K562 (cell line): ENCODE results near the gene DUSP16. TPM values are rescaled to one million over a fixed set of nuclear protein-coding genes. Genes with fewer than 3 reads are reported as not detected.

Experiments
- ATAC-seq: fragments of 200-7000 bp; cut with Tn5 transposase; 3 replicates; pipeline ENCODE4 v1.9.1; 2020; ENCODE audit warnings: moderate library complexity
- BruUV-seq: library from RNA; stranded (reverse); fragments of 400-500 nt; replicated peaks from 2 replicates; lab custom pipeline; 2021; lab: Mats Ljungman, UMichigan
- CTCF ChIA-PET: fragments of 300-600 bp; formaldehyde crosslinking; extraction: SDS; loops from one replicate; lab custom pipeline; 2021; ENCODE audit warnings: low intra/inter-chr PET ratio; lab: Yijun Ruan, JAX
- POLR2A ChIA-PET: fragments of 300-600, 350-650 bp; sonication (Branson Sonifier 250); formaldehyde crosslinking; extraction: SDS; loops from one replicate; lab custom pipeline; 2021; ENCODE audit warnings: antibody characterized with exemption, inconsistent platforms; lab: Yijun Ruan, JAX
- DNase-seq, 4 experiments: peaks; one replicate each; pipeline versions ENCODE4 v3.0.0 to v3.0.0-alpha.2; 2011 to 2018; ENCODE audit warnings: low spot score in 3 of 4, mixed read lengths in 3 of 4; ENCODE audit errors: extremely low read depth in 1 of 4
- FAIRE-seq: peaks from 2 replicates; lab custom pipeline; 2011; peaks lifted over from hg19 to GRCh38; lab: Jason Lieb, UNC
- H2AFZ ChIP-seq: 2 replicates; pipeline ENCODE4 v1.6.0; 2011; ENCODE audit warnings: low read depth, low read length, control low read depth, inconsistent platforms
- H3K27ac ChIP-seq: fragments of 200-600 bp; 3 replicates; pipeline ENCODE4 v1.8.0; 2011; ENCODE audit warnings: low read depth, mild to moderate bottlenecking, control low read depth, inconsistent platforms, low read length, moderate library complexity, mixed read lengths; ENCODE audit errors: extremely low read depth
- H3K27me3 ChIP-seq, 2 experiments: fragments of 300-600 bp in 1 of 2; 2 replicates in 1 of 2; 3 replicates in 1 of 2; pipeline versions ENCODE4 v1.6.0 to v1.8.0; 2011; ENCODE audit warnings: inconsistent platforms in 2 of 2, low read length in 2 of 2, mild to moderate bottlenecking in 1 of 2, mixed read lengths in 1 of 2, moderate library complexity in 1 of 2; ENCODE audit not compliant: control insufficient read depth in 2 of 2, insufficient read depth in 2 of 2
- H3K36me3 ChIP-seq: fragments of 300-600 bp; 3 replicates; pipeline ENCODE4 v1.8.0; 2011; ENCODE audit warnings: mild to moderate bottlenecking, low read length, inconsistent platforms; ENCODE audit not compliant: control insufficient read depth, insufficient read depth
- H3K4me1 ChIP-seq, 2 experiments: fragments of 200-600 bp in 1 of 2; replicated peaks in 1 of 2; 2 replicates in 1 of 2; 3 replicates in 1 of 2; pipeline versions ENCODE4 v1.5.1 to v1.8.0; 2011; ENCODE audit warnings: inconsistent platforms in 2 of 2, low read length in 2 of 2, mild to moderate bottlenecking in 1 of 2, mixed read lengths in 1 of 2, moderate library complexity in 1 of 2; ENCODE audit not compliant: control insufficient read depth in 2 of 2, insufficient read depth in 2 of 2
- H3K4me2 ChIP-seq: 2 replicates; pipeline ENCODE4 v1.6.1; 2011; ENCODE audit warnings: low read length, control low read depth, inconsistent platforms, mixed read lengths; ENCODE audit not compliant: insufficient read depth
- H3K4me3 ChIP-seq: fragments of 200-600 bp; sonication (generic), shearing (Covaris generic); 2 replicates; pipeline ENCODE4 v1.5.1; 2016; ENCODE audit warnings: control low read depth, inconsistent platforms
- H3K79me2 ChIP-seq: fragments of 200-600 bp; 3 replicates; pipeline ENCODE4 v1.8.0; 2011; ENCODE audit warnings: low read length, inconsistent platforms; ENCODE audit not compliant: control insufficient read depth, insufficient read depth
- H3K9ac ChIP-seq, 2 experiments: 2 replicates each; pipeline versions ENCODE4 v1.6.0 to v1.6.1; 2011; ENCODE audit warnings: low read depth in 2 of 2, low read length in 2 of 2, control low read depth in 1 of 2, inconsistent platforms in 1 of 2, mild to moderate bottlenecking in 1 of 2, mixed read lengths in 1 of 2; ENCODE audit not compliant: insufficient read depth in 1 of 2
- H3K9me1 ChIP-seq: one replicate; pipeline ENCODE4 v1.6.0; 2011; ENCODE audit warnings: inconsistent platforms, mild to moderate bottlenecking, low read length, moderate library complexity; ENCODE audit not compliant: control insufficient read depth, insufficient read depth
- H3K9me3 ChIP-seq: replicated peaks from 2 replicates; pipeline ENCODE4 v1.5.1; 2011; ENCODE audit warnings: low read depth, low read length, inconsistent platforms; ENCODE audit not compliant: control insufficient read depth, insufficient read depth
- H4K20me1 ChIP-seq: replicated peaks from 2 replicates; pipeline ENCODE4 v1.6.1; 2011; ENCODE audit warnings: low read length, inconsistent platforms, mixed read lengths; ENCODE audit not compliant: control insufficient read depth, insufficient read depth
- ATF7 ChIP-seq: fragments of 450-650 bp; IDR thresholded peaks from 2 replicates; pipeline ENCODE4 v1.7.1; 2014; ENCODE audit warnings: mild to moderate bottlenecking, moderate library complexity
- ELF4 ChIP-seq: fragments of 450-650 bp; formaldehyde crosslinking; IDR thresholded peaks from 2 replicates; pipeline ENCODE4 v1.4.0; 2022; ENCODE audit warnings: missing genetic modification characterization
- HNRNPLL ChIP-seq: fragments of 200-400 bp; formaldehyde crosslinking; IDR thresholded peaks from 2 replicates; pipeline ENCODE4 v1.6.1; 2017; ENCODE audit warnings: low read length, low read depth, mild to moderate bottlenecking; ENCODE audit not compliant: poor library complexity, severe bottlenecking
- LCOR ChIP-seq: sonication (generic); formaldehyde crosslinking; IDR thresholded peaks from 2 replicates; pipeline ENCODE4 v1.8.0; 2022; ENCODE audit warnings: mild to moderate bottlenecking, missing genetic modification reagents
- SNRNP70 ChIP-seq: fragments of 200-400 bp; formaldehyde crosslinking; optimal IDR thresholded peaks from 2 replicates; pipeline ENCODE3; 2017; ENCODE audit warnings: low read depth, low read length
- WGBS: fragments of 100-300 bp; shearing (Covaris generic); methylation state at CpG from one replicate; pipeline ENCODE4 v1.1.6; 2016; ENCODE audit warnings: low coverage, mixed read lengths; ENCODE audit not compliant: insufficient coverage; ENCODE audit errors: missing lambda C conversion rate; 5-methylcytosine and 5-hydroxymethylcytosine counted together
- in situ Hi-C: fragments of 300-500 bp; cut with MboI; formaldehyde crosslinking; loops from 4 replicates; pipeline ENCODE4 v1.15.0; 2018; ENCODE audit warnings: inconsistent platforms, mixed read lengths
- intact Hi-C: fragments of 100-400 bp; cut with micrococcal nuclease; formaldehyde crosslinking; loops from 2 replicates; pipeline ENCODE4 v1.14.2; 2022
- polyA plus RNA-seq, 8 experiments: library from polyadenylated mRNA; depleted of rRNA in 4 of 8; stranded (reverse) in 5 of 8; unstranded in 3 of 8; fragments of >200 nt; fragmentation: Nextera tagmentation in 2 of 8; fragmentation: Illumina TruSeq in 1 of 8; extraction: Ambion mirVana in 2 of 8; extraction: Trizol in 1 of 8; gene quantifications; 2 replicates each; pipeline versions ENCODE4 v1.2.1 to v1.2.3, GENCODE V29; 2011 to 2014; ENCODE audit warnings: inconsistent platforms in 1 of 8, missing spikeins in 1 of 8
- total RNA-seq, 7 experiments: library from RNA; depleted of rRNA in 6 of 7; stranded (reverse); fragments of >200 nt in 6 of 7; fragmentation: Illumina TruSeq in 2 of 7; extraction: Trizol in 2 of 7; gene quantifications; 2 replicates each; pipeline versions ENCODE4 v1.2.1 to v1.2.3, GENCODE V29; 2011 to 2021; ENCODE audit warnings: low replicate concordance in 1 of 7
- TF ChIP-seq, protein P1 (sequence below), 2 experiments: fragments of 250-450 bp in 1 of 2; fragments of 450-650 bp in 1 of 2; sonication (Bioruptor Pico) in 1 of 2; IDR thresholded peaks; 2 replicates each; pipeline versions ENCODE4 v1.6.1 to v1.8.0; 2016 to 2021; ENCODE audit warnings: mild to moderate bottlenecking in 2 of 2, moderate library complexity in 2 of 2, missing compliant biosample characterization in 1 of 2, missing genetic modification characterization in 1 of 2
- TF ChIP-seq, protein P2 (sequence below): fragments of 250-450 bp; sonication (Bioruptor Pico); IDR thresholded peaks from 2 replicates; pipeline ENCODE4 v1.5.0; 2021

The DUSP16 gene
- total and polyA plus RNA-seq, 9 of the 15 experiments (the other 6 are each of a cell fraction or from before 2014, with no cell fraction given), result 0.70 to 12.3 (median 5.7) TPM

DNA sequence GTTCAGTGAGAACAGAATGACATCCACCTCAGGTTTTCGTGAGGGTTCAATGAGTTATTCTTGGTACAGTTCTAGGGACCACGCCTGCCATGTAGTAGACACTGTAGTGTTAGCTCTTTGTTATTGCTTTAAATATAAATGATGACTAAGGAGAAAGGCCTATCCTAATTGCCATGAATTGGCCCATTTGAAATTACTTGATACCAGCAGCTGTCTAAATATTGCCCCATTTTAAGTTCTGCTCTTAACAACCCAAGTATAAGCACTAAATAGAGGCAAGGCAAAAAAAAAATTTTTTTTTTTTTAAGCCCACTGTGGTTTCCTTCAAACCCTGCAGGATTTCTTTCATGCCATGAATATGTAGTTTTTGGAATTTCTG is 121.2 kb downstream of the DUSP16 start (continued):
- TF ChIP-seq, protein P1, sequence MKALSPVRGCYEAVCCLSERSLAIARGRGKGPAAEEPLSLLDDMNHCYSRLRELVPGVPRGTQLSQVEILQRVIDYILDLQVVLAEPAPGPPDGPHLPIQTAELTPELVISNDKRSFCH (CRISPR knock-in tag; IDR thresholded peaks at IDR 0.05), result no peak
- TF ChIP-seq, protein P1 (tag; IDR thresholded peaks at IDR 0.05), result no peak

DNA sequence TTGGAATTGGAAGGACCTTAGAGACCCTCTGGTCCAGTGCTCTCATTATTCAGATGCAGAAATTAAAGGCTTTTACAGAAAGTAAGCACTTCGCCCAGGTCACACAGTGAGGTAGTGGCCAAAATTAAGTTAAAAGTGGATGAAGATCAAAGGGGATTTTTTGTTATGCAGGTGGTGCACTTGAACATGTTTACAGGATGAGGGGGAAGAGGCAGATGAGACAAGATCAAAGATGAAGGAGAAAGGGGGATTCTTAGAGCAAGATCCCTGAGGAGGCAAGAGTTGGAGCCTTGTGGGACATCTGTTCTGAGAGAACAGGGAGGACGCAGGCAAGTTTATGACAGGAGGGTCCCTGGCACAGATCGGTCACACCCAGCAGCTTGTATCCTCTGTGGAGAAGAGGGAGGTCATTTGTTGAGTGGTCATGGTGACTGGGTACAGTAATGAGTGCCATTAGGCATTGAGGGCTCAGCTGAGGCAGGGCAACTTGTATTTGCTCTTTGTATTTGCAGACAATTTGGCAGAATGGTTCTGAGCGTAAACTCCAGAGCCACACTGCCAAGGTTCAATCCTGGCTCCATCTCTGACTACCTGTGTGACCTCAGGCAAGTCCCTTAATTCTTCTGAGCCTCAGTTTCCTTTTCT is 121.8 kb downstream of the DUSP16 start:
- H3K27me3 ChIP-seq, result no peaks in the 10 kb centered on the region
- ChIA-PET CTCF (no interaction called here), POLR2A (interaction anchor here (0.5 to 0.6 kb wide), 2 partner anchors 25 to 41 kb away, joined by 3 to 4 read pairs; no protein-coding TSS in a partner anchor)
- no peak overlapping the region for H3K27ac ChIP-seq
- ATAC-seq (no peak), FAIRE-seq (no peak), DNase-seq (no peak)
- no TSS peak for BruUV-seq
- 0 out of 3 replicates have a peak, but pooled peaks cover 4% of the 10 kb centered on the region for H3K36me3 ChIP-seq
- no peak overlapping the region for H2AFZ ChIP-seq
- peaks cover 0 to 19% of the 10 kb centered on the region in 2 experiments; a peak in 3 of 5 replicates for H3K4me1 ChIP-seq
- peak overlapping the region in 1 of 2 experiments; percentile 4; a peak in 1 of 4 replicates for H3K9ac ChIP-seq
- 83% methylated on average over 4 of the region's 4 CpGs for WGBS
- H4K20me1 ChIP-seq, result no peaks in the 10 kb centered on the region
- TF ChIP-seq, protein P2, sequence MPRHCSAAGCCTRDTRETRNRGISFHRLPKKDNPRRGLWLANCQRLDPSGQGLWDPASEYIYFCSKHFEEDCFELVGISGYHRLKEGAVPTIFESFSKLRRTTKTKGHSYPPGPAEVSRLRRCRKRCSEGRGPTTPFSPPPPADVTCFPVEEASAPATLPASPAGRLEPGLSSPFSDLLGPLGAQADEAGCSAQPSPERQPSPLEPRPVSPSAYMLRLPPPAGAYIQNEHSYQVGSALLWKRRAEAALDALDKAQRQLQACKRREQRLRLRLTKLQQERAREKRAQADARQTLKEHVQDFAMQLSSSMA (CRISPR knock-in tag), result no peak
- TF ChIP-seq HNRNPLL, result no peak
- TF ChIP-seq LCOR, result no peak
- TF ChIP-seq ELF4 (CRISPR knock-in tag), result no peak
- TF ChIP-seq ATF7, result no peak
- TF ChIP-seq SNRNP70, result no peak
- no peak overlapping the region for H3K4me3 ChIP-seq
- H3K9me3 ChIP-seq, result no peaks in the 10 kb centered on the region
- intact Hi-C loops (no loop called here), in situ Hi-C loops (no loop called here)
- H3K9me1 ChIP-seq, result no peaks in the 10 kb centered on the region
- no peaks in the 10 kb centered on the region for H3K79me2 ChIP-seq
- H3K4me2 ChIP-seq, result no peak overlapping the region
